HL-60 (cell line): ENCODE data around the gene DCC.

Source experiments
- CTCF ChIP-seq: IDR thresholded peaks from one replicate; pipeline ENCODE4 v1.5.1; 2011; ENCODE audit warnings: low read length, control low read depth, inconsistent platforms; ENCODE audit not compliant: insufficient read depth
- POLR2AphosphoS5 ChIP-seq: IDR thresholded peaks from 2 replicates; pipeline ENCODE4 v1.6.1; 2012; ENCODE audit warnings: low read depth
- REST ChIP-seq: IDR thresholded peaks from 2 replicates; pipeline ENCODE4 v1.6.1; 2012; ENCODE audit warnings: low read depth; ENCODE audit not compliant: insufficient replicate concordance
- SPI1 ChIP-seq: IDR thresholded peaks from 2 replicates; pipeline ENCODE4 v1.6.1; 2012; ENCODE audit warnings: low read depth, mild to moderate bottlenecking, borderline replicate concordance

GRCh38 chr18:52441794-52442193, 101.8 kb downstream of the DCC start:
- TF ChIP-seq SPI1: no peak
- no peak for TF ChIP-seq POLR2AphosphoS5
- no peak for TF ChIP-seq CTCF
- TF ChIP-seq REST: no peak
